ENCODE results near the gene TTC7B. TPM values are rescaled to one million over a fixed set of nuclear protein-coding genes. Genes with fewer than 3 reads are reported as not detected.

The TTC7B gene
- total RNA-seq, 4 donors from 2014 or later, result 14.3 to 48.9 (median 32.5) TPM

- 79% methylated on average over 5 of the region's 5 CpGs for WGBS
- DNase-seq (ENCODE audit: low spot score in 2 of 2), result no peak
- Histone ChIP-seq H3K27me3 (no peaks in the 10 kb centered on the region), H3K9me3 (no peaks in the 10 kb centered on the region), H3K27ac (no peak overlapping the region), H3K4me3 (no peak overlapping the region), H3K4me1 (no peaks in the 10 kb centered on the region), H3K36me3 (peaks cover 7% of the 10 kb centered on the region)
- no peak for TF ChIP-seq CTCF (IDR thresholded peaks at IDR 0.05)
These were observed 247.0 kb downstream of the TTC7B start for GRCh38 chr14:90569201-90569600.

DNA sequence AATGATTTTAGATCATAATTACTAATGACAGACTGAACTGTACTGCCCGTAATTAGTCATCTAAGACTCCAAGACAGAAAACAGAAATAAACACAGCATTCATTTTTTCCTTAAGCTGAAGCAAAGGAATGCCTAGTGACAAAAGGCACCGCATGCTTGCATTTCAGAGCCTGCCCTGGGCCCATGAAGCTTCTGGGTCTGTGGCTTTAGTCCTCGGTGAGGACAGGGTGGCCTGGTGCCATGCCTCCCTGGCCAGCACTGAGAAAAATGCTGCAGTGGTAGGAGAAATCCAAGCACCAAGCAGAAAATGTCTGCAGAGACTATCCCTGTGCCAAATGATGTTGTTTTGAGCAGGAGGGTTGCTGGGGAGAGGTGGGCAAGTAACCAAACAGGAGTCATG is 247.8 kb downstream of the TTC7B start:
- Histone ChIP-seq H3K9me3 (no peaks in the 10 kb centered on the region), H3K4me1 (no peaks in the 10 kb centered on the region), H3K27me3 (no peaks in the 10 kb centered on the region), H3K4me3 (no peak overlapping the region), H3K36me3 (peaks cover 7% of the 10 kb centered on the region), H3K27ac (no peak overlapping the region)
- no peak for DNase-seq (ENCODE audit: low spot score in 2 of 2)
- WGBS, result 73% methylated on average over 3 of the region's 3 CpGs
- TF ChIP-seq POLR2AphosphoS5 (IDR thresholded peaks at IDR 0.05) (no peak), CTCF (IDR thresholded peaks at IDR 0.05) (no peak), POLR2A (IDR thresholded peaks at IDR 0.05) (no peak), EP300 (IDR thresholded peaks at IDR 0.05) (no peak)

GRCh38 chr14:90567991-90568390 is 248.2 kb downstream of the TTC7B start:
- Histone ChIP-seq H3K27ac (no peak overlapping the region), H3K4me3 (no peak overlapping the region), H3K27me3 (no peaks in the 10 kb centered on the region), H3K4me1 (no peaks in the 10 kb centered on the region), H3K9me3 (no peaks in the 10 kb centered on the region), H3K36me3 (peaks cover 7% of the 10 kb centered on the region)
- no peak for DNase-seq (ENCODE audit: low spot score in 2 of 2)
- no peak for TF ChIP-seq EP300 (IDR thresholded peaks at IDR 0.05)
- TF ChIP-seq CTCF (IDR thresholded peaks at IDR 0.05), result no peak
- no peak for TF ChIP-seq POLR2AphosphoS5 (IDR thresholded peaks at IDR 0.05)
- no peak for TF ChIP-seq POLR2A (IDR thresholded peaks at IDR 0.05)
- WGBS, result 75% methylated on average over 7 of the region's 7 CpGs

DNA sequence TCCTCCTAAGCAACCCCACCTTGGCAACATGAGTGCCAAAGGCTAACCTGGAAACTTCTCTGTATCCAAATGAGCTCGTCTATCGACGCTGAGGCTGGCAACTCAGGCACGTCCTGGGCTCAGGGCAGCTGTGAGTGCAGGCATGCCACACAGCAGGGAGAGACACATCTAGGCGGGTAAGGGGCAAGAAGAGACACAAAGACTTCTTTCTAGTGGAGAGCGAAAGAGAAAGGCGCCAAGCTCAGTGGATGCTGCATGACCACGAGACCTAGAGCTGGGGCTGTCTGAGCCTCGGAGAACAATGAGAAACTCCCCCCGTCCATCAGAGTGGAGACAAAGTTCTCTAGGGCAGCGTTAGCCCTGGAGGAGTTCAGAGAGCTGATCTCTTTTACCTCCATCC is 249.0 kb downstream of the TTC7B start:
- TF ChIP-seq POLR2A (IDR thresholded peaks at IDR 0.05), result no peak
- no peak for TF ChIP-seq EP300 (IDR thresholded peaks at IDR 0.05)
- TF ChIP-seq CTCF (IDR thresholded peaks at IDR 0.05), result no peak
- TF ChIP-seq POLR2AphosphoS5 (IDR thresholded peaks at IDR 0.05), result no peak
- no peaks in the 10 kb centered on the region for H3K9me3 ChIP-seq
- WGBS, result 92% methylated on average over 11 of the region's 11 CpGs
- H3K4me3 ChIP-seq, result no peak overlapping the region
- peaks cover 7% of the 10 kb centered on the region for H3K36me3 ChIP-seq
- no peaks in the 10 kb centered on the region for H3K4me1 ChIP-seq
- DNase-seq (ENCODE audit: low spot score in 2 of 2), result no peak
- H3K27me3 ChIP-seq, result no peaks in the 10 kb centered on the region
- no peak overlapping the region for H3K27ac ChIP-seq

DNA sequence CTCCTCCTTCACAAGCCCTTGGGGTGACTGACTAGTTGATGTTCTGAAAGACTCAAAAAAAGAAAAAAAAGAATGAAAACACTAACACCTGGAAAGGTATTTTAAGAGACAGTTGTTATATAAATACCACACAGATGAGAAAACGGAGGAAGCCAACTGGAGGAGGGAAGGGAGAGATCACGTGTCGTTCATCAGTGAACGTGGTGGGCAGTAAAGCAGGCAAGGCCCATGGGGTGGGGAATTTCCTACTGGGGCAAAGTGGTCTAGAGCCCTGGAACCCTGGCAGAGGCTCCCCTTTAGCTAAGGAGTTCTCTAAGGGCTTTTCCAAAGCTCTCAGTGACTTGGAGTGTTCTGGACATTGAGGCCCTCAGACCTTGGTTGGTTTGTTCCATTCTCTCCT is 249.7 kb downstream of the TTC7B start:
- Histone ChIP-seq H3K27ac (no peak overlapping the region), H3K9me3 (no peaks in the 10 kb centered on the region), H3K27me3 (no peaks in the 10 kb centered on the region), H3K4me3 (no peak overlapping the region), H3K4me1 (no peaks in the 10 kb centered on the region), H3K36me3 (peaks cover 7% of the 10 kb centered on the region)
- TF ChIP-seq POLR2A (IDR thresholded peaks at IDR 0.05) (no peak), CTCF (IDR thresholded peaks at IDR 0.05) (no peak), EP300 (IDR thresholded peaks at IDR 0.05) (no peak), POLR2AphosphoS5 (IDR thresholded peaks at IDR 0.05) (no peak)
- 90% methylated on average over 4 of the region's 4 CpGs for WGBS
- no peak for DNase-seq (ENCODE audit: low spot score in 2 of 2)
